ENCODE results near the gene SELENOO. TPM values are rescaled to one million over a fixed set of nuclear protein-coding genes. Genes with fewer than 3 reads are reported as not detected.

SELENOO gene
- total RNA-seq, 1 experiment from 2014 or later = 27.0 TPM

- H3K27me3 Mint-ChIP-seq (ENCODE audit: low read depth) = no peaks in the 10 kb centered on the region
- TF ChIP-seq E2F1 (CRISPR knock-in tag; IDR thresholded peaks at IDR 0.05) (no peak), NR2C2 (CRISPR knock-in tag; IDR thresholded peaks at IDR 0.05) (no peak), ZNF219 (CRISPR knock-in tag; IDR thresholded peaks at IDR 0.05; ENCODE audit: borderline replicate concordance) (no peak), IRF2 (CRISPR knock-in tag; IDR thresholded peaks at IDR 0.05; ENCODE audit: borderline replicate concordance, low read depth) (no peak), NFE2L1 (CRISPR knock-in tag; IDR thresholded peaks at IDR 0.05) (no peak), RORB (CRISPR knock-in tag; IDR thresholded peaks at IDR 0.05) (no peak), SP1 (CRISPR knock-in tag; conservative IDR thresholded peaks at IDR 0.05) (no peak), RELA (CRISPR knock-in tag; IDR thresholded peaks at IDR 0.05; ENCODE audit: borderline replicate concordance) (no peak), NFYB (CRISPR knock-in tag; conservative IDR thresholded peaks at IDR 0.05; ENCODE audit: low read depth) (no peak), CREB1 (CRISPR knock-in tag; IDR thresholded peaks at IDR 0.05) (no peak), ZNF396 (CRISPR knock-in tag; IDR thresholded peaks at IDR 0.05; ENCODE audit: borderline replicate concordance) (no peak), MYBL2 (CRISPR knock-in tag; IDR thresholded peaks at IDR 0.05) (no peak), ERG (CRISPR knock-in tag; IDR thresholded peaks at IDR 0.05) (no peak), JUN (CRISPR knock-in tag; IDR thresholded peaks at IDR 0.05) (no peak), E2F4 (CRISPR knock-in tag; IDR thresholded peaks at IDR 0.05; ENCODE audit: borderline replicate concordance, low read depth) (no peak)
- ChIA-PET CTCF (interaction anchor here (1.4 to 1.8 kb wide), 2 partner anchors 11 to 34 kb away, joined by 3 to 7 read pairs; partner anchors contain the start of gene HDAC10), POLR2A (no interaction called here)
- DNase-seq (ENCODE audit: low spot score) = no peak
- H3K27ac Mint-ChIP-seq = no peak overlapping the region
- no peak overlapping the region for H3K4me3 Mint-ChIP-seq
- no peaks in the 10 kb centered on the region for H3K9me3 Mint-ChIP-seq
- no peak for ATAC-seq
- H3K4me1 Mint-ChIP-seq = peaks cover 5% of the 10 kb centered on the region; the same call in 1 of the 2 replicates
- peaks cover 44% of the 10 kb centered on the region for H3K36me3 Mint-ChIP-seq
These were observed 16.8 kb downstream of the SELENOO start for GRCh38 chr22:50217543-50218152.

GRCh38 chr22:50218153-50218995, 17.6 kb downstream of the SELENOO start:
- CTCF ChIA-PET = interaction anchor here (0.6 to 1.8 kb wide), 5 partner anchors 10 to 148 kb away, joined by 3 to 7 read pairs (median 3); partner anchors contain the start of gene HDAC10
- Mint-ChIP-seq H3K27me3 (ENCODE audit: low read depth) (no peaks in the 10 kb centered on the region), H3K4me3 (no peak overlapping the region), H3K9me3 (no peaks in the 10 kb centered on the region), H3K36me3 (peaks cover 41% of the 10 kb centered on the region), H3K4me1 (peaks cover 5% of the 10 kb centered on the region; the same call in 1 of the 2 replicates), H3K27ac (no peak overlapping the region)
- POLR2A ChIA-PET = no interaction called here
- DNase-seq (ENCODE audit: low spot score) = no peak
- no peak; the same call in 1 of the 2 replicates for ATAC-seq
- TF ChIP-seq RORB (CRISPR knock-in tag; IDR thresholded peaks at IDR 0.05) = no peak
- TF ChIP-seq OVOL2 (CRISPR knock-in tag; IDR thresholded peaks at IDR 0.05; ENCODE audit: borderline replicate concordance) = no peak
- no peak for TF ChIP-seq ZNF416 (CRISPR knock-in tag; IDR thresholded peaks at IDR 0.05)
- no peak for TF ChIP-seq CBFB (CRISPR knock-in tag; IDR thresholded peaks at IDR 0.05; ENCODE audit: low read depth)
- TF ChIP-seq ZNF532 (CRISPR knock-in tag; IDR thresholded peaks at IDR 0.05; ENCODE audit: borderline replicate concordance) = no peak
- TF ChIP-seq ZBTB43 (CRISPR knock-in tag; IDR thresholded peaks at IDR 0.05) = no peak
- TF ChIP-seq HMGA2 (CRISPR knock-in tag; IDR thresholded peaks at IDR 0.05) = no peak
- TF ChIP-seq CREB1 (CRISPR knock-in tag; IDR thresholded peaks at IDR 0.05) = no peak
- no peak for TF ChIP-seq CDX4 (CRISPR knock-in tag; IDR thresholded peaks at IDR 0.05; ENCODE audit: borderline replicate concordance)
- no peak for TF ChIP-seq TEAD1 (CRISPR knock-in tag; IDR thresholded peaks at IDR 0.05)
- TF ChIP-seq MXD4 (CRISPR knock-in tag; IDR thresholded peaks at IDR 0.05; ENCODE audit: borderline replicate concordance) = no peak

Data from WTC11 (cell line).